ENCODE results near the gene SLC25A21.

DNA sequence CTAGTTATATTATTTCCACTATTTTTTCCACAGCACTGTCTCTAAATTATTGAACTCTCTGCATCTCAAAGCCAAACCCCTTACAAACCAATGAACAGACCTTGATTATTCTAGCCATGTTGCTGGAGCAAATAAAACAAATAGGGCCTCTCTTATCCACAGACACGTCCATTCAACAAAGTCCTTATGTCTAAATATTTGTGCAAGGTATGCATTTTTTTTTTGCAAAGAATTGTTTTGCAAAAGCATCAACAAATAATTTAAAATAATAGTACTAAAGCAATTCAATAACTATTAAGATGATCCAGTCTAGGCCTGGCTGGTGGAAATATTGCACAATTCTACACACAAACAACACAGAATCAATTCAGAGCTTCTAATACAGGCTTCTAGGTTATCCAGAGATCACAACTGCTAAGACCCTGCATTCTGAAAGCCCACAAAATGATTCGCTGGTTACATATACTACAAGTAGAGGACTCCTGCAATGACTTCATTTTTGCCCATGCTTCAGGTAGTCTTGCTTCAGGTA is 221.0 kb downstream of the SLC25A21 start:
- TF ChIP-seq, protein P1, sequence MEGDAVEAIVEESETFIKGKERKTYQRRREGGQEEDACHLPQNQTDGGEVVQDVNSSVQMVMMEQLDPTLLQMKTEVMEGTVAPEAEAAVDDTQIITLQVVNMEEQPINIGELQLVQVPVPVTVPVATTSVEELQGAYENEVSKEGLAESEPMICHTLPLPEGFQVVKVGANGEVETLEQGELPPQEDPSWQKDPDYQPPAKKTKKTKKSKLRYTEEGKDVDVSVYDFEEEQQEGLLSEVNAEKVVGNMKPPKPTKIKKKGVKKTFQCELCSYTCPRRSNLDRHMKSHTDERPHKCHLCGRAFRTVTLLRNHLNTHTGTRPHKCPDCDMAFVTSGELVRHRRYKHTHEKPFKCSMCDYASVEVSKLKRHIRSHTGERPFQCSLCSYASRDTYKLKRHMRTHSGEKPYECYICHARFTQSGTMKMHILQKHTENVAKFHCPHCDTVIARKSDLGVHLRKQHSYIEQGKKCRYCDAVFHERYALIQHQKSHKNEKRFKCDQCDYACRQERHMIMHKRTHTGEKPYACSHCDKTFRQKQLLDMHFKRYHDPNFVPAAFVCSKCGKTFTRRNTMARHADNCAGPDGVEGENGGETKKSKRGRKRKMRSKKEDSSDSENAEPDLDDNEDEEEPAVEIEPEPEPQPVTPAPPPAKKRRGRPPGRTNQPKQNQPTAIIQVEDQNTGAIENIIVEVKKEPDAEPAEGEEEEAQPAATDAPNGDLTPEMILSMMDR (IDR thresholded peaks at IDR 0.05; ENCODE audit: insufficient read depth, low read length, poor library complexity, severe bottlenecking): no peak
- no peak for TF ChIP-seq EZH2phosphoT487 (conservative IDR thresholded peaks at IDR 0.05; ENCODE audit: low read length)

All from SU-DHL-6 (cell line).